ENCODE results near the gene TLE7.

Gene TLE7

DNA sequence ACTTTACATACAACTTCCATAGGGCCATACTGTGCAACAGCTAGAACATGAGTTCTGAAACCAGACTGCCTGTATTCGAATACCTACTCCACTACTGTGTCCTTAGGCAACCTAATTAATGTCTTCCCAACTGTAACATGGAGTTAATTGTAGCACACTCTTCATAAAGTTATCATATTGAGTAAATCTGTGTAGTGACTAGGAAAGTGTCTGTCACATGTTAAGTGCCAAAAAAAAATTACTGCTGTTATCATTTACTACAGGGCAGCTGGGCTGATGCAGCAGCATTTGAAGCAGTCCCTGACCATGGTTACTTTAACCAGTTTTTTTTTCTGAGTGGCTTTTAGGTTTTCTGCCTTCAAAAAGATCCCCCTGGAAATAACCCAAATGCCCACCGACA is 31.1 kb upstream of the TLE7 start:
- no peak for DNase-seq (ENCODE audit: low read depth)
- no peaks in the 10 kb centered on the region for H3K9me3 ChIP-seq (ENCODE audit: control insufficient read depth, low read length)
- no peak overlapping the region for H3K9ac ChIP-seq (ENCODE audit: low read length)
- no peaks in the 10 kb centered on the region for H3K27me3 ChIP-seq (replicated peaks; ENCODE audit: control insufficient read depth, insufficient read depth, low read length)
- H3K4me3 ChIP-seq (ENCODE audit: low read length) = no peak overlapping the region
- peaks cover 16% of the 10 kb centered on the region for H3K4me1 ChIP-seq (ENCODE audit: control insufficient read depth, insufficient read depth, low read length)
- H3K36me3 ChIP-seq (ENCODE audit: control insufficient read depth, insufficient read depth, low read length, severe bottlenecking) = peaks cover 25% of the 10 kb centered on the region

- DNase-seq (ENCODE audit: low read depth) = peak; percentile 23
- H3K36me3 ChIP-seq (ENCODE audit: control insufficient read depth, insufficient read depth, low read length, severe bottlenecking) = peaks cover 17% of the 10 kb centered on the region
- H3K4me1 ChIP-seq (ENCODE audit: control insufficient read depth, insufficient read depth, low read length) = peaks cover 16% of the 10 kb centered on the region
- H3K9ac ChIP-seq (ENCODE audit: low read length) = no peak overlapping the region
- no peaks in the 10 kb centered on the region for H3K27me3 ChIP-seq (replicated peaks; ENCODE audit: control insufficient read depth, insufficient read depth, low read length)
- no peak overlapping the region for H3K4me3 ChIP-seq (ENCODE audit: low read length)
- H3K9me3 ChIP-seq (ENCODE audit: control insufficient read depth, low read length) = no peaks in the 10 kb centered on the region
Observed at GRCh38 chr16:71472051-71472450, 30.2 kb upstream of the TLE7 start.

DNA sequence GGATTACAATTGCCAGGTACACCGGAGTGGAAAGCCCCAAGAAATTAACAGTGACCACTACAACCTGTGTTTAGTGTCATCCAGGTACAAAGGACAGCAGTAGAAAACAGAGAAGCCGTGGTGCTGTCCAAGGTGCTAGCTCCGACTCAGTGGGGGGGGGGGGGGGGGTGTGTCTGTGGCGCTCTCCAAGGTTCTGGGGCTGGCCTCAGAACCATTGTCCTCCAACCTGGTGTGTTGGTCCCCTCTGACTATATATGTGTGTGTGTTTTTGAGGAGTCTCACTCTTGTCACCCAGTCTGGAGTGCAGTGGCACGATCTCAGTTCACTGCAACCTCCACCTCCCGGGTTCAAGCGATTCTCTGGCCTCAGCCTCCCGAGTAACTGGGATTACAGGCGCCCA is 26.0 kb upstream of the TLE7 start:
- no peak overlapping the region for H3K9ac ChIP-seq (ENCODE audit: low read length)
- no peaks in the 10 kb centered on the region for H3K36me3 ChIP-seq (ENCODE audit: control insufficient read depth, insufficient read depth, low read length, severe bottlenecking)
- DNase-seq (ENCODE audit: low read depth) = peak; percentile 45
- no peaks in the 10 kb centered on the region for H3K9me3 ChIP-seq (ENCODE audit: control insufficient read depth, low read length)
- no peaks in the 10 kb centered on the region for H3K27me3 ChIP-seq (replicated peaks; ENCODE audit: control insufficient read depth, insufficient read depth, low read length)
- no peak overlapping the region for H3K4me3 ChIP-seq (ENCODE audit: low read length)
- H3K4me1 ChIP-seq (ENCODE audit: control insufficient read depth, insufficient read depth, low read length) = peaks cover under 1% of the 10 kb centered on the region

DNA sequence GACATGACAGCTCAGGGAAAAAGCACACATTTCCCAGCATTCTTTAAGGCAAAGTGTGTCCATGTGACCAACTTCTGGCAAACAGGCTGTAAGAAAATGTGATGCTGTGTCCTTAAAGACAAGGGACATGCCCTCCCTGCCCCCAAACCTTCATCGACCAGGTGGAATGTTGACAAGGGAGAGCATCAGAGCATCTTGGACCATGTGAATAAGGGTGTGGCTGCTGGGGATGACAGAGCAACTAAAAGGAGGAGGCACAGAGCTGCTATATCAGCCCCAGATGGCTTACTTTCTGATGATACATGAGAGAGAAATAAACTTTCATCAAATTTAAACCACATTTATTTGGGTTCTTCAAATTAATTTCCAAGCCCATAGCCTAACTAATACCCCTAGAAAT is 22.4 kb upstream of the TLE7 start:
- no peak overlapping the region for H3K9ac ChIP-seq (ENCODE audit: low read length)
- H3K4me1 ChIP-seq (ENCODE audit: control insufficient read depth, insufficient read depth, low read length) = peaks cover 18% of the 10 kb centered on the region
- no peak overlapping the region for H3K4me3 ChIP-seq (ENCODE audit: low read length)
- no peaks in the 10 kb centered on the region for H3K27me3 ChIP-seq (replicated peaks; ENCODE audit: control insufficient read depth, insufficient read depth, low read length)
- no peak for DNase-seq (ENCODE audit: low read depth)
- H3K36me3 ChIP-seq (ENCODE audit: control insufficient read depth, insufficient read depth, low read length, severe bottlenecking) = no peaks in the 10 kb centered on the region
- H3K9me3 ChIP-seq (ENCODE audit: control insufficient read depth, low read length) = no peaks in the 10 kb centered on the region

GRCh38 chr16:71461686-71462648 is 20.1 kb upstream of the TLE7 start, which contains the start of gene ZNF23:
ZNF23 (minus strand) TSS chr16:71462247; CDS start chr16:71456796, 5,451 bp downstream.
- H3K4me3 ChIP-seq (ENCODE audit: low read length) = peak within 1 kb of the TSS; percentile 98
- peaks cover 18% of the 10 kb centered on the region for H3K4me1 ChIP-seq (ENCODE audit: control insufficient read depth, insufficient read depth, low read length)
- peak within 1 kb of the TSS; percentile 95 for H3K9ac ChIP-seq (ENCODE audit: low read length)
- H3K27me3 ChIP-seq (replicated peaks; ENCODE audit: control insufficient read depth, insufficient read depth, low read length) = no peaks in the 10 kb centered on the region
- peak; percentile 88 for DNase-seq (ENCODE audit: low read depth)
- no peaks in the 10 kb centered on the region for H3K36me3 ChIP-seq (ENCODE audit: control insufficient read depth, insufficient read depth, low read length, severe bottlenecking)
- H3K9me3 ChIP-seq (ENCODE audit: control insufficient read depth, low read length) = no peaks in the 10 kb centered on the region

DNA sequence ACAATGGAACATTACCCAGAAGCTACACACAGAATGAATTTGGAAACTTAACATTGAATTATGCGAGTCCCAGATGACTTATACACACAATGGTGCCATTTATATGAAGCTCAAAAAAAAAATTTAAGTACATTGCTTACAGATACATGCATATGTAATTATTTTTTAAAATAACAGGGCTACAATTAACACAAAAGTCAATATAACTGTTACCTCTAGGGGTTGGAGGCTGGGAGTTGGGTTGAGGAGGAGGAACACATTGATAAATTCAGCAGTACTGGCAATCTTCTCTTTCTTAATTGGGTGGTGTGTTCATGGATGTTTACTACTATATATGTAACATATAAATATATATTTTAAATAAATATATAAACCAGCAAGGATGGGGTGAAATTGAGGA is 19.1 kb upstream of the TLE7 start:
- Histone ChIP-seq H3K9me3 (ENCODE audit: control insufficient read depth, low read length) (no peaks in the 10 kb centered on the region), H3K9ac (ENCODE audit: low read length) (peak overlapping the region; percentile 95), H3K4me3 (ENCODE audit: low read length) (peak overlapping the region; percentile 98), H3K27me3 (replicated peaks; ENCODE audit: control insufficient read depth, insufficient read depth, low read length) (no peaks in the 10 kb centered on the region), H3K4me1 (ENCODE audit: control insufficient read depth, insufficient read depth, low read length) (peaks cover 18% of the 10 kb centered on the region), H3K36me3 (ENCODE audit: control insufficient read depth, insufficient read depth, low read length, severe bottlenecking) (peaks cover 7% of the 10 kb centered on the region)
- peak; percentile 7 for DNase-seq (ENCODE audit: low read depth)

DNA sequence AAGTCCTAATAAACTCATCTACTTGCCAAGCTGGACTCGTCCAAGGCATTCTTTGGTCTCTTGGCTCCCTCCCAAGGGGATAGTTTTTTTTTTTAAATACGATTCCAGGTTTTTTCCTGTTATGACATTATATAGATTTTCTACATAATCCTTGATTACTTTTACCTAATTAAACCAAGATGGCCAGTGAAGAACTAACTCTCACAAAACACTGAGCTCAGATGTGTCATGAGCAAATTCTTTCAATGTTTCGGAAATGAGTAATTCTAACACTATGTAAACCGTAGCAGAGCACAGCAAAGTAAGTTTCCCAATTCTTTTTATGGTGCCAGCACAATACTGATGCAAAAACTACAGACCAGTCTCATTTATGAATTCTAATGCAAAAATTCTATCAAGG is 18.4 kb upstream of the TLE7 start:
- Histone ChIP-seq H3K9me3 (ENCODE audit: control insufficient read depth, low read length) (no peaks in the 10 kb centered on the region), H3K9ac (ENCODE audit: low read length) (peak overlapping the region; percentile 15), H3K36me3 (ENCODE audit: control insufficient read depth, insufficient read depth, low read length, severe bottlenecking) (peaks cover 13% of the 10 kb centered on the region), H3K27me3 (replicated peaks; ENCODE audit: control insufficient read depth, insufficient read depth, low read length) (no peaks in the 10 kb centered on the region), H3K4me1 (ENCODE audit: control insufficient read depth, insufficient read depth, low read length) (peaks cover 18% of the 10 kb centered on the region), H3K4me3 (ENCODE audit: low read length) (peak overlapping the region; percentile 98)
- DNase-seq (ENCODE audit: low read depth) = peak; percentile 85

DNA sequence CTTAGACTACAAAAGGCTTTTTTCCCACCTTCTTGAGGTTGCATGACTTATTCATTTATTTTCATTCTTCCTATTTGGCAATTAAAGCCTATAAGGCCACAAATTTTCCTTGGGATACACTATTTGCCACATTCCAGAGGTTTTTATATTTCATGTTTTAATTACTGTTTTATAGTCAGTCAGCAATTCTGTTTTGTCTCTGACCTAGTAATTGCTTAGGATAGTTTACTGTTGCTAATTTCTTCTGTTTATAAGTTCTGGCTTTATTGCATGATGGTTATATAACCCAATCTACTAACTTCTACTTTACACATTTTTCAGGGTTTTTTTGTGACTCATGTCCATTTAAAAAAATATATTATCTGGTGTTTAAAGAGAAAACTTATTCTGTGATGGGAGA is 17.7 kb upstream of the TLE7 start:
- Histone ChIP-seq H3K4me1 (ENCODE audit: control insufficient read depth, insufficient read depth, low read length) (peaks cover 18% of the 10 kb centered on the region), H3K4me3 (ENCODE audit: low read length) (no peak overlapping the region), H3K36me3 (ENCODE audit: control insufficient read depth, insufficient read depth, low read length, severe bottlenecking) (peaks cover 20% of the 10 kb centered on the region), H3K9me3 (ENCODE audit: control insufficient read depth, low read length) (no peaks in the 10 kb centered on the region), H3K27me3 (replicated peaks; ENCODE audit: control insufficient read depth, insufficient read depth, low read length) (no peaks in the 10 kb centered on the region), H3K9ac (ENCODE audit: low read length) (no peak overlapping the region)
- no peak for DNase-seq (ENCODE audit: low read depth)

DNA sequence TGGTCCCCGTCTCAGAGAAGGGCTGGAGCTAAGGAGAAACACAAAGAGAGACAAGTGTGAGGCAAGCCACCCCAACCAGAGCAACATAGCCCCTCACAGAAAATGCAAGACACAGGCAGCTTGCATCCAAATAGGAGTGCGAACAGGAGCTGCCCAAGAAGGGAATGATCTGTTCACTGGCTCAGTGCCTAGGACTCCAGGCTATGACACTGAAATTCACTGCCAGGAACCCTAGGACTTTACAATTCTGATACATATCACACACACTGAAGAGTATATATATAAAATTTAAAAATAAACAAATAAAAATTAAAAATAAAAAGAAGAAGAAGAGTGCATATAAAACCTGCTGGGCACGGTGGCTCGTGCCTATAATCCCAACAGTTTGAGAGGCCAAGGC is 14.9 kb upstream of the TLE7 start:
- peaks cover 20% of the 10 kb centered on the region for H3K9me3 ChIP-seq (ENCODE audit: control insufficient read depth, low read length)
- H3K36me3 ChIP-seq (ENCODE audit: control insufficient read depth, insufficient read depth, low read length, severe bottlenecking) = peaks cover 47% of the 10 kb centered on the region
- H3K27me3 ChIP-seq (replicated peaks; ENCODE audit: control insufficient read depth, insufficient read depth, low read length) = no peaks in the 10 kb centered on the region
- peaks cover 13% of the 10 kb centered on the region for H3K4me1 ChIP-seq (ENCODE audit: control insufficient read depth, insufficient read depth, low read length)
- no peak for DNase-seq (ENCODE audit: low read depth)
- H3K4me3 ChIP-seq (ENCODE audit: low read length) = no peak overlapping the region
- H3K9ac ChIP-seq (ENCODE audit: low read length) = no peak overlapping the region

- Histone ChIP-seq H3K36me3 (ENCODE audit: control insufficient read depth, insufficient read depth, low read length, severe bottlenecking) (peaks cover 85% of the 10 kb centered on the region), H3K9ac (ENCODE audit: low read length) (no peak overlapping the region), H3K9me3 (ENCODE audit: control insufficient read depth, low read length) (peaks cover 58% of the 10 kb centered on the region), H3K4me3 (ENCODE audit: low read length) (no peak overlapping the region), H3K4me1 (ENCODE audit: control insufficient read depth, insufficient read depth, low read length) (no peaks in the 10 kb centered on the region), H3K27me3 (replicated peaks; ENCODE audit: control insufficient read depth, insufficient read depth, low read length) (no peaks in the 10 kb centered on the region)
- DNase-seq (ENCODE audit: low read depth) = no peak
Observed at GRCh38 chr16:71453036-71453435, 11.2 kb upstream of the TLE7 start.

DNA sequence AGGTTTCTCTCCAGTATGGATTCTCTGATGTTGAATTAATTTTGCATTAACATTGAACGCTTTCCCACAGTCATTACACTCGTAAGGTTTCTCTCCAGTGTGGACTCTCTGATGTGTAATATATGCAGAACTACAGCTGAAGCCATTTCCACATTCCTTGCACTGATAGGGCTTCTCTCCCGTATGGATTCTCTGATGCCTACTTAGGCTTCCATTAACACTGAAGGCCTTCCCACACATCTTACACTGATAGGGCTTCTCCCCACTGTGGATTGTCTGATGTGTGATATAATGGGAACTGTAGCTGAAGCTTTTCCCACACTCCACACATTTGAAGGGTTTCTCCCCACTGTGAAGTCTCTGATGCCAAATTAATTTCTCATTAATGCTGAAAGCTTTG is 7.2 kb upstream of the TLE7 start:
- Histone ChIP-seq H3K27me3 (replicated peaks; ENCODE audit: control insufficient read depth, insufficient read depth, low read length) (no peaks in the 10 kb centered on the region), H3K4me3 (ENCODE audit: low read length) (peak overlapping the region; percentile 70), H3K36me3 (ENCODE audit: control insufficient read depth, insufficient read depth, low read length, severe bottlenecking) (peaks cover 71% of the 10 kb centered on the region), H3K9ac (ENCODE audit: low read length) (no peak overlapping the region), H3K9me3 (ENCODE audit: control insufficient read depth, low read length) (peaks cover 96% of the 10 kb centered on the region), H3K4me1 (ENCODE audit: control insufficient read depth, insufficient read depth, low read length) (no peaks in the 10 kb centered on the region)
- DNase-seq (ENCODE audit: low read depth) = peak; percentile 5
